Keratinocyte (primary cell): ENCODE results near the gene RERE.

Experiments used
- EZH2 ChIP-seq: IDR thresholded peaks from one replicate; pipeline ENCODE4 v1.6.1; 2012; ENCODE audit warnings: inconsistent platforms, mild to moderate bottlenecking, low read length, moderate library complexity
- TF ChIP-seq, protein P1 (sequence below), 3 experiments: IDR thresholded peaks in 1 of 3; conservative IDR thresholded peaks in 1 of 3; optimal IDR thresholded peaks in 1 of 3; 2 replicates in 2 of 3; 3 replicates in 1 of 3; pipeline versions ENCODE3 to v1.5.1; 2011; ENCODE audit warnings: low read length in 3 of 3, mild to moderate bottlenecking in 3 of 3, moderate library complexity in 2 of 3, control low read depth in 1 of 3, inconsistent platforms in 1 of 3; ENCODE audit not compliant: insufficient read depth in 2 of 3; ENCODE audit errors: extremely low read depth in 1 of 3

GRCh38 chr1:8823295-8823664, 5.8 kb upstream of the RERE start:
- TF ChIP-seq, protein P1, sequence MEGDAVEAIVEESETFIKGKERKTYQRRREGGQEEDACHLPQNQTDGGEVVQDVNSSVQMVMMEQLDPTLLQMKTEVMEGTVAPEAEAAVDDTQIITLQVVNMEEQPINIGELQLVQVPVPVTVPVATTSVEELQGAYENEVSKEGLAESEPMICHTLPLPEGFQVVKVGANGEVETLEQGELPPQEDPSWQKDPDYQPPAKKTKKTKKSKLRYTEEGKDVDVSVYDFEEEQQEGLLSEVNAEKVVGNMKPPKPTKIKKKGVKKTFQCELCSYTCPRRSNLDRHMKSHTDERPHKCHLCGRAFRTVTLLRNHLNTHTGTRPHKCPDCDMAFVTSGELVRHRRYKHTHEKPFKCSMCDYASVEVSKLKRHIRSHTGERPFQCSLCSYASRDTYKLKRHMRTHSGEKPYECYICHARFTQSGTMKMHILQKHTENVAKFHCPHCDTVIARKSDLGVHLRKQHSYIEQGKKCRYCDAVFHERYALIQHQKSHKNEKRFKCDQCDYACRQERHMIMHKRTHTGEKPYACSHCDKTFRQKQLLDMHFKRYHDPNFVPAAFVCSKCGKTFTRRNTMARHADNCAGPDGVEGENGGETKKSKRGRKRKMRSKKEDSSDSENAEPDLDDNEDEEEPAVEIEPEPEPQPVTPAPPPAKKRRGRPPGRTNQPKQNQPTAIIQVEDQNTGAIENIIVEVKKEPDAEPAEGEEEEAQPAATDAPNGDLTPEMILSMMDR (optimal IDR thresholded peaks at IDR 0.05 in 1 of 3, IDR thresholded peaks at IDR 0.05 in 1 of 3, conservative IDR thresholded peaks at IDR 0.05 in 1 of 3; ENCODE audit: extremely low read depth in 1 of 3, insufficient read depth in 2 of 3, low read length in 3 of 3) = no peak
- TF ChIP-seq EZH2 = no peak
